Medulla oblongata (tissue), 1 donor: ENCODE data around the gene TPT1.
A peak's percentile ranks its signal among the peaks of the same experiment; 100 is the strongest.
"Not testable (repeated sequence)": the region's sequence is repeated elsewhere in the genome, so short reads cannot be mapped to it uniquely, and the experiment has no call there.

Experiments used
- DNase-seq: peaks from one replicate; pipeline ENCODE4 v3.0.0-alpha.2; 2015; ENCODE audit errors: extremely low spot score

The TPT1 gene

DNA sequence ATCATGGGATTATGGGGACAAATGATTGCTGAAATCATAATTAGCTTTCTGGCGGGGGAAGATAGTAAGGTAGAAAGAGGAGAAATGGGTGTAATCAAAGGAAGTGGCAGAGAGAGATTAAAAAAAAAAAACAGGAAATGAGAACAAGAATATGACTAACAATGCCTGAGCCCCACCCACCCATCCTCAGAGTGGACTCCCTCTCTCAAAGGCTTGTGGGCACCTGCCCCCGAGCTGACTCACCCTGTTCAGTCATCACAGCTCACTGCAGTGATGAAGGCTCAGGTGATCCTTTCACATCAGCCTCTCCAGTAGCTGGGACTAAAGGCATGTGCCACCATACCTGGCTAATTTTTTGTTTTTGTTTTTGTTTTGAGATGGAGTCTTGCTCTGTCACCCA, 26.4 kb upstream of the TPT1 start:
- DNase-seq, result no peak

DNA sequence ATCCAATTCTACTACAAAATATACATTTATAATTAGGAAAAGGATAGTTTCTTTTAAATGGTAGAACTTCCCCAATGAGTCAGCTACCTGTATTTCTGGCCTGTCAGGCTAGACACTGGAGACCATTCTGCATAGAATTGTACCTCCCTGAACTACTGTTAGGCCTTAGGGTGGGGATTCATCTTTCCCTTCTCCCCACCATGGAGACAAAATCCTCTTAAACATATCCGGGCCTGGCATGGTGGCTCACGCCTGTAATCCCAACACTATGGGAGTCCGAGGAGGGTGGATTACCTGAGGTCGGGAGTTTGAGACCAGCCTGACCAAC, 24.5 kb upstream of the TPT1 start:
- no peak for DNase-seq

DNA sequence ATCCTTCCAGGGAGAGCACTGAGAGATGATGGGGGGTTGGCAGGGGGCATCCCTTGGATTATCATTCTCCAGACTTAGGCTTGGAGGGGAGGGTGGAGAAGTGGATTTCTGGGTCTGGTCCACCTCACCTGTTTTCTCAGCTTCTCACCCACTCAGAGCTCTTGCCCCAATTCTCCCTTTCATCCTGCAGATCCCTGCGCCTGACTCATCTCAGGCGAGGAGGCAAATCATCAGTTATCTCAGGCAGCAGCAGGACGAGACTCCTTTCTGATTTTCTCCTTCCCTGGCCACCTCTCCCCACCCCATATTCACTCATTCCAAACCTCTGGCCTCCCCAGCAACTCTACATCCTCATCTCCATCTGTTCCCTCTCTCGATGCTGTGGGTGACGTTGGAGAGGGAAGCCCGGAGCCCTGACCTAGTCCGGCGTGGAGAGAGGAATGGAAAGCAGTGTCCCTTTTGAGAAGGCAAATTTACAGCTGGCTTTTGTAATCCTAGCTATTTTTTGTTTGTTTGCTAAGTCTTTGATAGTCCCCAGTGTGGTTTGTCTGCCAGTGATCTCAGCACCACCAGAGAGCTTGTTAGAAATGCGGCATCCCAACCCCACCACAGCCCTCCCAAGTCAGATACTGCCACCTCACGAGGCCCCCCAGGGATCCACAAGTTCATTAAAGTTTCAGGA, 24.0 kb upstream of the TPT1 start:
- DNase-seq, result no peak

DNA sequence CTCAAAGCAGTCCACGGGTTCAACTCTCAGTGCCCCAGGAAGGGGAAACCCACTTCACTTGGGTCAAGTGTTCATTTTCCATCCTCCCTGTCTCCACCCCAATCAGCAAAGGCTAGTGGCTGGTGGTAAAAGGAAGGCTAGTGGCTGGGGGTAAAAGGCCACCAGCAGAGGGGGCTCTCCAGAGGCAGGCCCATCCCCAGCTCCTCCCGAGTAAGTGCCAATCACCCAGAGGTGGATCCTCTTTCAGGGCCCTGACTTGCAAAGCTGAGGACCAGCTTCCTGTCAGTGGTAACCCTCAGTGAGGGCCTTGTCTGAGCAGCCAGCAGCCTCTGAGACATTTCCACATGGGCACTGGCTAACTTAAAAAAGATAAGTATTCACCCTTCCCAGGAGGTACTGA, 22.0 kb upstream of the TPT1 start:
- DNase-seq, result no peak

DNA sequence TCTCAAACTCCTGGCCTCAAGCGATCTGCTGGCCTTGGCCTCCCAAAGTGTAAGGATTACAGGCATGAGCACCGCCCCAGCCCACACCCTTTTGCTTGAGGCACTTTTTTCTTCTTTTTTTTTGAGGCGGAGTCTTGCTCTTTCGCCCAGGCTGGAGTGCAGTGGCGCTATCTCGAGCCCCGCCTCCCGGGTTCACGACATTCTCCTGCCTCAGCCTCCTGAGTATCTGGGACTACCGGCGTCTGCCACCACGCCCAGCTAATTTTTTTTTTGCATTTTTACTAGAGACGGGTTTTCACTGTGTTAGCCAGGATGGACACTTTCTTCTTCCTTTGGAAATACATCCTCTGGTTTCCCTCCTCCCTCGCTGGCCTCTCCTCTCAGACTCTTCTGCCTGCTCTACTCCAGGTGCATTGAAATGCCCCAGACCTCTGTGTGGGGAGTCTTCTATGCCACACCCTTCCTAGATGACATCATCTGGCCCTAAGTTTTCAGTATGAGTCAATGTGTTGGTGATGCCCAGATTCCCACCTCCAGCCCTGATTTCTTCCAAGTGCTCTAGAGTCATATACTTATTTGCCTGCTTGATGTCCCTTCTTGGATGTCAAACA, 20.7 kb upstream of the TPT1 start:
- no peak for DNase-seq

DNA sequence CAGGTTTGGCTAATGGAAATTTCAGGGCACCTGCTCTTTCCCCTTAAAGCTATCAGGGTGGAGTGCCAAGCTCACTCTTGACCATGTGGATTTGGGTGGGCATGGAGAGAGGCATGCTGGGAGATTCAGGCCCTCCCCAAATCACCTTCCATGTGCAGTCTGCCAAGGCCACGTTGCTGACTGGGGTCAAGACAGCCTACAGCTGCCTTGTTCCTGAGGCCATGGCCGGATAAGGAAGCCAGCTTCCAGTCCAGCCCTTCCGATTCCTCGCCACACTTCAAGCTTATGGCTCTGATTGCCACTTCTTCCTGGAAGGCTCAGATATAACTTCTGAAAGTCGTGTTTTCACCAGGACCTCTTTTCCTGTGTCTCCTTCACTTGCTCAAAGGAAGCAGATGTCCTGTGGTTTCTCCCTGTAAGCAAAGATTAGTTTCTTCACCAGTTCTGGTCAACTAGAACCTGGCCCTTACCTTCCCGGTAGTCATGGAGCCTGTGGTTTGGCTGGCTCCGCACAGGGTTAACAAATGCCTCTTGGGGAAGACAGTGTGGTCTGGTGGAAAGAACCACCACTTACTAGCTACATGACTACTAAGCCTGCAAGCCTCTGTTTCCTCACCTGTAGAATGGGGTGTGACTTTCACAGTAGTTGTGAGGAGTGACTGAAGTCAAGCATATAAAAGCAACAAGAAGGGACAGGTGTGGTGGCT, 16.1 kb upstream of the TPT1 start:
- DNase-seq, result no peak

DNA sequence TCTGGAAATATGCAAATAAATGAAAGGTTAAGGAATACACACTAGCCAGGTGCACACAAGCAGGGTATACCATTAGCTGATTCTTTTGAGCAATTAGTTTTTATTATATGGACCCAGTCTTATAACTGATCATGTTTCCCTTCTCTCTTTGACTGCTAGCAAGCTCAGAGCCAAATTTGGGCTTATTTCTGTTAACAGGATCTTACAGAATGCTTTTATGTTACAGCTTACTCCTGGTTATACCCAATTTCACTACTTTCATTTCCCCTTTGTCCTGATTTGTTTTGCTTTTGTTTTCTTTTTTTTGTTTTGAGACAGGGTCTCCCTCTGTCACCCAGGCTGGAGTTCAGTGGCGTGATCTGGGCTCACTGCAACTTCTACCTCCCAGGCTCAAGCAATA, 12.9 kb upstream of the TPT1 start:
- no peak for DNase-seq

DNA sequence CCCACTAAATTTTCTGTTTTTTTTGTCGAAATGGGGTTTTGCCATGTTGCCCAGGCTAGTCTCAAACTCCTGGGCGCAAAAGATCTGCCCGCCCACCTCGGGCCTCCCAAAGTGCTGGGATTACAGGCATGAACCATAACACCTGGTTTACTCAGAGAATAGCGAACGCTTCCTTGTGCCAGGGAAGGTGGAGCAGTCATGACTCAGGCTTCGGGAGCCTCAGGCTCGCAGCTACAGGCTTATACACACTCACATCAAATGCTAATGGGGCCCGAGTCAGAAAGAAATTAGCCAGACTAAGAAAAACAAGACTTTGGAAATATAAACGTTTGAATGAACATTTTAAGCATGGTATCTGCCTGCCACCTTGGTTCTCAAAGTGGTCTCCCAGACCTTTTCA, 11.0 kb upstream of the TPT1 start:
- no peak for DNase-seq

DNA sequence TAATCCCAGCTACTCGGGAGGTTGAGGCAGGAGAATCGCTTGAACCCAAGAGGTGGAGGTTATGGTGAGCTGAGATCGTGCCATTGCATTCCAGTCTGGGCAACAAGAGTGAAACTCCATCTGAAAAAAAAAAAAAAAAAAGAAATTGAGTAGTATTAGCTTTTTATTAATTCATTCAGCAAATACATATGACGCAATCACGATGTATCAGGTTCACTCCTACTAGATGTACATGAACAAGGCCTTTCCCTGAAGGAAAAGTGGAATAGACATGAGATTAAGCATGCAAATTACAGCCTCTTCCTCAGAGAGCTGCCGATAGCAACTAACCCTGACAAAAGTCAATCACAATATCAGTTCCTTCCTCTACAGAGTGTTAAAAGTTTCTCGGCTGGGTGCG, 9.2 kb upstream of the TPT1 start:
- no peak for DNase-seq

DNA sequence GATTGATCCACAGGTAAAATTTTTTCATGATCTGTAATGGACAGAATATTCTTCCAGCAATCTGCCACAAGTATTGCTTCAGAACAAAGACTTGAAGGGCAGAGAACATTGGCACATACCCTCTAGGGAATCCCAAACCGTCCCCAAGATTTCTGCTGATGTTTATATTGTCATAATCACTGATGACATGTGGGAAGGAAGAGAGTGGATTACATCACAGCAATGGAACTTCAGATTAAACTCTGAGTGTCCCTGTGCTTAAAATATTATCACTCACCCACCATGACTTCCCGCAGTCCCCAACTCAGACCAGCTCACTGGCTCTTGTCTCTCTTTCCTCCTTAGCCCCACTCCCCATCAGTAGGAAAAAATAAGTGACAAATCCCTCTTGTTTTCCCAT, 8.5 kb upstream of the TPT1 start:
- DNase-seq, result no peak

DNA sequence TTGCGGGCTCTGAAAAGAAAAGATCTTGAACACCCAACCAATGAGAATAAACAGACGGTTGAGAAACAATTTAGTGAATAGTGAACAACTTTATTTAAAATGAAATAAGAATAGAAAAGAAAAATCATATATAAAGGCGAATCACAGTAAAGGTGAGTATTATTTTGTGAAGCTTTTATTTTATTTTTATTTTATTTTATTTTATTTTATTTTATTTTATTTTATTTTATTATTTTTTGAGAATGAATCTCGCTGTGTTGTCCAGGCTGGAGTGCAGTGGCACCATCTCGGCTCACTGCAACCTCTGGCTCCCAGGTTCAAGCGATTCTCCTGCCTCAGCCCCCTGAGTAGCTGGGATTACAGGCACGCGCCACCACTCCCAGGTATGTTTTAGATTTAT, 3.1 kb upstream of the TPT1 start:
- DNase-seq, result not testable (repeated sequence)

DNA sequence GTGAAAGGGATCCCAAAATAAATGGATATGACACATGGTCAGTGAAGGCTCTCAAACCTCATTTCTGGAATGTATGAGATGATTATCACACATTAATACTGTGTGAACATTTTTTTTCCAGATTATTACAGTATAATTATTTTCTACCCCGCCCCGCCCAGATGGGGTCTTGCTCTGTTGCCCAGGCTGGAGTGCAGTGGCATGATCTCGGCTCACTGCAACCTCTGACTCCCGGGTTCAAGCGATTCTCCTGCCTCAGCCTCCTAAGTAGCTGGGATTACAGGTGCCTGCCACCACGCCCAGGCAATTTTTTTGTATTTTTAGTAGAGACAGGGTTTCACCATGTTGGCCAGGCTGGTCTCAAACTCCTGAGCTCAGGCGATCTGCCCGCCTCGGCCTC, 2.1 kb upstream of the TPT1 start:
- not testable (repeated sequence) for DNase-seq

DNA sequence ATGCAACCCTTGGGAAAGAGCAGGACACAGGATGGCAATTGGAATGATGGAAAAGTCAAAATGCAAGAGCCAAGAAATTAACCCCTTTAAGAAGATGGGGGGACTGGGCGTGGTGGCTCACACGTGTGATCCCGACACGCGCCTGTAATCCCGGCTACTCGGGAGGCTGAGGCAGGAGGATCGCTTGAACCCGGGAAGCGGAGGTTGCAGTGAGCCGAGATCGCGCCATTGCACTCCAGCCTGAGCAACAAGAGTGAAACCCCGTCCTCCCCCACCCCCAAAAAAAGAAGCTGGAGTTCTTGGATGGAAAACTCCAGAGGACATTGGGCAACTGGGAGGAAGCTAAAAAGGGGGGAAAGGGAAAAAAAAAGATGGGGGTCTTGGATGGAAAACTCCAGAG, 1.7 kb upstream of the TPT1 start:
- DNase-seq, result not testable (repeated sequence)

DNA sequence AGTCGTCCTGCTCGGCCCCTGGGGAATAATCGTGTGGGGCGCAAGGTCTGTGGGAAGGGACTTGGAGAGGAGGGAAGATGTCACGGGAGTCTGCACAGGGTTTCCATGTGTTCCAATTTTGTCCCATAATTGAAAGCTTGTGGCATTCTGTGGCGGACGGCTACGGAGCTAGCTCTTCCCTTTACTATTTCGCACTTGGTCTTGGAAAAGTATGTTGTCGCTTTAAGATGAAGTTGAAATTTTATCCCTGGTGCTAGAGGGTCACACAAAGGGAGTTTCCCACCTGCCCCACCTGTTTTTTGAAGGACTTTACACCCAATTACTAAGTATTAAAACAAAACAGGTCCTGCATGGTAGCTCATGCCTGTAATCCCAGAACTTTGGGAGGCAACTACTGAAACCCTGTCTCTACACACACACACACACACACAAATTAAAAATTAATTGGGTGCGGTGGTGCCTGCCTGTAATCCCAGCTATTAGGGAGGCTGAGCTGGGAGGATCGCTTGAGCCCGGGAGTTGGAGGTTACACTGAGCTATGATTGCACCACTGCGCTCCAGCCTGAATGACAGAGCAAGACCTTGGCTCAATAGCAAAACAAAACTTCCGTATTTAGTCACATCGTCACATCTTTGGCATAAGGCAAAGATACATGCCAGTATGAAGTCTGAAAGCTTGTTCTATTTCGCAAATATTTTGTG, 967 bp upstream of the TPT1 start:
- DNase-seq, result peak; percentile 32

DNA sequence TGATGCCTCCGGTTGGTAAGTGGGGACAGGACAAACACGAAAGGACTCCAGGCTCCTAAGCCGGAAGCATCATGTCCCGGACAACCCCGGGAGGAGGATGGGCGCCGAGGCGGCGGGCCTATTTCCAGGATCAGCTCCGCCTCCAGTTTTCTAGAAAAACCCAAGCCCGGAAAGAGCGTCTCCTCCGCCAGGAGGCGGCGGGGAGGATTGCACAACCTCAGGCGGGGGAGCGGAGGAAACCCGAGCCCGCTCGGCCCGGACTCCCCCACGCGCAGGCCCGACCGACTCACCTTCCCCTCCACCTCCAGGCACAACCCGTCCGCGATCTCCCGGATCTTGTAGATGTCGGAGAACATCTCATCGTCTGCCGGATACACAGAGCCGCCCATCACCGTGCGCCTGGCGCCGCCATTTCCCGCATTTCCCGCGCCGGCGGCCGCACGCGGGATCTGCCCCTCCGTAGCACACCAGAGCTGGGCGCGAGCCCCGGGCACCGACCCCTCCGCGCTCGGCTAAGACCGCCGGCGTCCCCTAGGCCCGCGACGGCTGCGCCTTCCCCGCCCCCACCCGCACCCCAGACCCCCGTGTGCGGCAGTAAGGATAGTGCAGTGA, 455 bp downstream of the TPT1 start:
- peak; percentile 95 for DNase-seq

DNA sequence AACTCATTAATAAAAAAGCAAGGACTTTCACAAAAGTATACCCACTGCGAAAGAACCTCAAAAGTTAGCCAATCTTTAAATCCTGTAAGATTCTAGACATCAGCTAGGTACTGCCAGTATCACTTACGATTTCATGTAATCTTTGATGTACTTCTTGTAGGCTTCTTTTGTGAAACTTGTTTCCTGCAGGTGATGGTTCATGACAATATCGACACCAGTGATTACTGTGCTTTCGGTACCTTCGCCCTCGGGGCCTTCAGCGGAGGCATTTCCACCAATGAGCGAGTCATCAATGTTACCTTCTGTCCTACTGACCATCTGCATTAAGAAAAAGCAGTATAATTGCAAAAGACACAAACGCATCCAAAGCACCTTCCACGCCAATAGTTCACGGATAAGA, 1.1 kb downstream of the TPT1 start:
- no peak for DNase-seq

DNA sequence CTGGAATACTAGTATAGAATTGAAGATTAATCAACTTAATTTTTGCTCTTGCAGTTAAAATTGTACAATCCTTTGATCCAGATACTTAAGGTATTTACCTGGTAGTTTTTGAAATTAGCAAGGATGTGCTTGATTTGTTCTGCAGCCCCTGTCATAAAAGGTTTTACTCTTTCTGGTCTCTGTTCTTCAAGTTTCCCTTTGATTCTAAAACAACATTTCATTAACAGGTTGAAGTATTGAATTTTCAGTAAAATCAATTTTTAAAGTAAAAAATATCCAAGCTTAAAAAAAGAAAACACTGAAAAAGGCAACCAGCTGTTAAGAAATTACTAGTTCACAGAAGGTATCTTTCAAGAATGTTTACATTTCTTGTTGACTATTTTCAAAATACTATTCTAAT, 1.6 kb downstream of the TPT1 start:
- DNase-seq, result no peak

DNA sequence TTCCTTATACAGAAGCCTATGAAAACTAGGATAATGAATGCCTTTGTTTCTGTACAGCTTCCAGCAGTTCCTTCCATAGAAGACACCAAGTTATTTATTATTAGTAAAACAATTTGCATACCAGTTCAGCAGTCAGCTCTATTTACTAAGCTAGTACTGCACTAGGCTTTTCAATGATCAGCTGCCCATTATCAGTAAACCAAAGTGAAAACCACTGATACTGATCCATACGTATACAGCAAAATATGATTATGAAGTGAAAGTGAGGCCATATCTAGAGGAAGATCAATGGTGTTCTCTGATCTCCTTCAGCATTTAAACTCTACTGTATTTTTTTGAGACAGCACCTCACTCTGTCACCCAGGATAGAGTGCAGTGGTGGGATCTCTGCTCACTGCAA, 3.2 kb downstream of the TPT1 start:
- no peak for DNase-seq

DNA sequence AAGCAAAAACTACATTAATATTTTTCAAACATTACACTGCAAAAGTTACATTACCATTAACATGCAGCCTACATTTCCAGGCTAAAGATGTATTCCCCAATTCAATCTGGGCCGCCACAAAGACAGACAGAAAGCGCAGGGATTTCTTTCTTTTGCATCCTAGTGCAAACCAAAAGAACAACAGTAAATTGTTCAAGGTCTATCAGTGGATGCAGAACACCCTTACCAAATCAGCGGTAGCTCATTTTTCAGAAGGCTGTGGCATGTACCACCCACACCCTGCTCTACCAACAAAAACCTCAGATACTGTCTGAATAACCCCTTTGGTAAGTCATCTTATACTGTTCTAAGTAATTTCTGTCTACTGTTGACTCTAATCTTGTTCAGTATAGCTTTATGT, 3.6 kb downstream of the TPT1 start:
- no peak for DNase-seq

DNA sequence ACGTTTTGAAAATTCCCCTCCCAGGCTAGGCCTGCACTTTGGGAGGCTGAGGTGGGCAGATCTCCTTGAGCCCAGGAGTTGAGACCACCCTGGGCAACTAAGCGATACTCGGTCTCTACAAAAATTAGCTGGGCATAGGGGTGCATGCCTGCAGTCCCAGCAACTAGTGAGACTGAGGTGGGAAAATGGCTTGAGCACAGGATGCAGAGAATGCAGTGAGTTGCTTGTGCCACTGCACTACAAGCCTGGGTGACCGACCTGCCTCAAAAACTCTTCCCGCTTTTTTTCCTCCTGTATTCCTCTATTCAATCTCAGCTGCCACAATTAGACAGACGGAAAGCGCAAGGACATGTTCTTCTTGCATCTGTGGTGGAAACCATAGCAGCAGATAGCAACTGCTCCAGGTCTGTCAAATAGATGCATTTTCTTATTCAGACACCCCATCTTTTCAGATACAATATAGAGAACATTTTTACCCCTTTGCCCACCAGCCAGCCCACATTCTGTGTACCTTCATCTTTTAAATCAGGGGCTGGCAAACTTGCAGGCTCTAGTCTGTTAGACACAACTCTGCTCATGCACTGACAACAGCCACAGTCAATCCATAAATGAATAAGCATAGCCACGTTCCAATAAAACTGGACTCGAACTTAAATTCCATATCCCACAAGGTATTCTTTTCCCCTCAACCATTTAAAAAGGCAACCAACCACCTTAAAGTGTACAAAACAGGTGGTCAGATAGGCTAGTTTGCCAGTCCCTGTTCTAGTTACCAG, 4.8 kb downstream of the TPT1 start:
- DNase-seq, result no peak

DNA sequence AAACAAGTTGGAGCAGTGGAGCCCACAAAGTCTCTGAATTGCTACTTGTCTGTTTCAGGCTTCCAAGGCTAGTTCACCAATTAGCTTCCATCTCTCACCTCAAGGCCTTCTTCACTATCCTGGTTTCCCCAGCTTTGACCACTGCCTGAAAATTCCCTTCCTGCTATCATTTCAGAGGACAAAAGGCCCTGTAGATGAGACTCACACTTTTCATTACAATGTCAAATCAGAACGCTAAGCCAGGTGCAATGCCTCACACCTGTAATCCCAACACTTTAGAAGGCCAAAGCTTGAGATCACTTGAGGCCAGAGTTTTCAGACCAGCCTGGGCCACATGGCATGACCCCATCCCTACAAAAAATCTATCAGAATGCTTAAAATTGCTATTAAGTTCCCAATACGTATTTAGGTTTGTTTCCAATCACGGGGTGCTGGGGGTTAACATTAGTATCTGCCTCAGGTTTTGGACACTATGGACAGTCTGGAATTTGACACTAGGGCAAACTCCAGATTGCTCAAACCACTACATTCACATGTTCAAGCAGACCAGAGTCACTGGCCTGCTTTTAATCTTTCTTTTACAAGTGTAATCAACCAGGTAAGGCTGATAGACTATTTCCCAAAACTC, 5.5 kb downstream of the TPT1 start:
- DNase-seq, result no peak
